WI38 (cell line): Measurements from ENCODE around the gene SMAD9.

Experiments used
- H3K4me3 ChIP-seq: 2 replicates; pipeline ENCODE4 v1.5.1; 2011; ENCODE audit warnings: low read depth, mild to moderate bottlenecking, control low read depth, low read length
- CTCF ChIP-seq: IDR thresholded peaks from 2 replicates; pipeline ENCODE4 v1.5.1; 2012; ENCODE audit warnings: low read depth, mild to moderate bottlenecking, control low read depth, low read length

Gene SMAD9

GRCh38 chr13:36850790-36851438 lies 69.1 kb downstream of the SMAD9 start:
- peak; percentile 31; the same call in 1 of the 2 replicates for TF ChIP-seq CTCF
- H3K4me3 ChIP-seq, result no peak overlapping the region

- H3K4me3 ChIP-seq, result no peak overlapping the region
- TF ChIP-seq CTCF, result no peak
Measured at GRCh38 chr13:36848199-36848982, 71.6 kb downstream of the SMAD9 start.

- no peak for TF ChIP-seq CTCF
- H3K4me3 ChIP-seq, result no peak overlapping the region
Measured at GRCh38 chr13:36847606-36848005, 72.4 kb downstream of the SMAD9 start.

- no peak for TF ChIP-seq CTCF
- no peak overlapping the region for H3K4me3 ChIP-seq
Measured at GRCh38 chr13:36841391-36841790, 78.6 kb downstream of the SMAD9 start.

GRCh38 chr13:36840718-36841250 lies 79.3 kb downstream of the SMAD9 start:
- H3K4me3 ChIP-seq, result no peak overlapping the region
- TF ChIP-seq CTCF, result no peak

GRCh38 chr13:36839981-36840380 lies 80.1 kb downstream of the SMAD9 start:
- TF ChIP-seq CTCF, result no peak
- no peak overlapping the region for H3K4me3 ChIP-seq

GRCh38 chr13:36839281-36839680 lies 80.8 kb downstream of the SMAD9 start:
- no peak overlapping the region for H3K4me3 ChIP-seq
- no peak for TF ChIP-seq CTCF
